A673 (cell line): ENCODE results near the gene DPH1.

Experiments used
- CTCF ChIP-seq: fragments of 300-800, 200-600 bp; sonication (generic); conservative IDR thresholded peaks from 2 replicates; pipeline ENCODE4 v1.5.1; 2017; ENCODE audit warnings: low read depth, mild to moderate bottlenecking, antibody characterized with exemption, low read length, moderate library complexity, mixed read lengths
- EZH2 ChIP-seq: fragments of 200-600 bp; sonication (generic); IDR thresholded peaks from 2 replicates; pipeline ENCODE4 v1.6.1; 2017; ENCODE audit warnings: borderline replicate concordance, low read depth, mild to moderate bottlenecking, mixed read lengths, antibody characterized with exemption, low read length; ENCODE audit not compliant: poor library complexity, severe bottlenecking

- TF ChIP-seq CTCF, result no peak
- no peak for TF ChIP-seq EZH2
Measured at GRCh38 chr17:2063261-2064146, 33.6 kb downstream of the DPH1 start.
